Stimulated activated CD4-positive, alpha-beta T cell treated with anti-CD3 and anti-CD28 coated beads, Interleukin-12 subunit alpha, Interleukin-12 subunit beta, amount 100 ng/mL, for 48 hours (primary cell): ENCODE data around the gene CDH2.

Experiments
- DNase-seq, 3 donors: peaks; one replicate each; pipeline ENCODE4 v3.0.0-alpha.2; 2020; ENCODE audit warnings: low read depth in 2 of 3, low spot score in 1 of 3

CDH2 gene

GRCh38 chr18:28127763-28128658 lies 48.9 kb downstream of the CDH2 start:
- DNase-seq: no peak

GRCh38 chr18:28127228-28127627 lies 49.7 kb downstream of the CDH2 start:
- DNase-seq: no peak

- DNase-seq: no peak
Measured at GRCh38 chr18:28126768-28127167, 50.2 kb downstream of the CDH2 start.

DNA sequence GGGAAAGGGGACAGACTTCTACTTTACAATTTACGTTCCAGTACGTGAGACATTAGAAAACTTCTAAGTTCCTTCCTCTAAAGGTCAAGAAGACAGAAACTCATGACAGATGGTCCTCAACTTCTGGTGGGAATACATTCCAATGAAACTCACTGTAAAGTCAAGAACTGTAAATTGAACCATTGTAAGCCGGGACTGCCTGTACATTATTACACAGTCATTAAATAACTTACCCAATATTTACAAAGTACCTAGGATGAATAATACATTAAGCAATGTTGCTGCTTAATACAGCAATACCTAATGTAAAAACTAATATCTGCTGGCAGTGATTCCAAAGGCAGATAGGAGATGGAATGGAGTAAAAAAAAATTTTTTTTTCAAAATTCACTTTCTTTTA lies 51.9 kb downstream of the CDH2 start:
- DNase-seq: no peak

DNA sequence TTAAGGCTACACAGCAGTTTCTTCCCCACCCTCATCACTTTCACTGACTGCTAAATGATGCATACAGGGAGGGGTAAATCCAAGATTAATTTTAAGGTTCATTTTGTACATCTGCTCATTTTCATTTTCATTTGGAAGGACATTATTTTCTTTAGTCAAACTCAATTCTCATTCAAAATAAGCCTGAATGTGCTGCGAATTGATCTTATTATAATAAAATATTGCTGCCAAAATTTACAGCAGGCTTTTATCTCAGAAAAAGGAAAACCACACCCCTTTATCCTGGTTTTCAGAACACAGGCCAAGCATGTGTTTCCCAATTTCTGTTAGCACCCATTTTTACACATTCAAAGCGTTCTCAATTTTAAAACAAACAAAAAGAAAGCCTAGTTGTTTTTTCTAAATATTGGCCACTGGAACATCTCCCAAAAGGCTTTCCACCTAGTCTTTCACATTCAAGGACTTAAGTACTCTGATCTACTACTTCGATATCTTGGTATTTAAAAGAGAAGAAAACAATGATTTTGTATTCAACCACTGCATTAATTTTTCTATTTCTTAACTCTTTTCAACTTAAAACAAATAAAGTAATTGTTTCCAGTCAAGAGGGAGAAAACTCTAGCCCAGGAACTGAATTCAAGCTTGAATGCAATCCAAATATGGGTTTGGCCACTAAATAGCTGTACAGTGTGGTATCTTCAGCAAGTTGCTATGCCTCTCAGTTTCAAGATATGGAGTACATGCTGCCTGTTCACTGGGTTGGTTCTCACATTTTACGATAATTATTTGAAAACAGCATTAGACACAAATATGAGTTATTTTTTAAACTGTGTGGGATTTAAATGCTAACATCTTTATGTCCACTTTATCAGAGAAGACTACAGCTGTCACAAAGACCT lies 52.5 kb downstream of the CDH2 start:
- DNase-seq: no peak

DNA sequence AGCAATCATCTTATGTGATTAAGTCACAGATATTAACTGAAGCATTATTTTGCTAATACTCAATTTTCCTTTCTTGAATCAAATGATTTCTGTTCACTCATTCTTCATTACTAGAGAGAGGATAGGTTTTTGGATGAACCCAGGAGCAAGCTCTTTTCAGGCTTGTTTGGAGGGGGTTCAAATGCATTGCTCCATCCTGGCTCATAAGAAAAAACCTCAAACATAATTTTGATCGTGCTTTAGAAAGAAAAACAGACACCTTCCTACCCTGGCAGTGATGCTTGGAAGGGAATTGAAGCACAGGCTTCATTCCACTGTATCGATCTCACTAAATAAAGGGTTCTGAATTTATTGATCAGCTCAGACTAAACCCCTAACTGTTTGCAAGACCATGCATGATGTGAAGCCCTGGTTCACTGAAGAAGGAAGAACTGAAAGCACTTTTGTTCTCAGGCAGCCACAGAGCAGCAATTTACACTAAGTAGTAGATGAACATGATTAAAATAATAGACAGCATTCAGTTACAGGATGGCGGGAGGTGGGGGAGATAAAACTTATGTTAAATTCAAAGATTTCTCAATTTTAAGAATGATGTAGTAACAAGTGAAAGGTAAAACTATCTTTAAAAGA lies 53.4 kb downstream of the CDH2 start:
- no peak for DNase-seq

DNA sequence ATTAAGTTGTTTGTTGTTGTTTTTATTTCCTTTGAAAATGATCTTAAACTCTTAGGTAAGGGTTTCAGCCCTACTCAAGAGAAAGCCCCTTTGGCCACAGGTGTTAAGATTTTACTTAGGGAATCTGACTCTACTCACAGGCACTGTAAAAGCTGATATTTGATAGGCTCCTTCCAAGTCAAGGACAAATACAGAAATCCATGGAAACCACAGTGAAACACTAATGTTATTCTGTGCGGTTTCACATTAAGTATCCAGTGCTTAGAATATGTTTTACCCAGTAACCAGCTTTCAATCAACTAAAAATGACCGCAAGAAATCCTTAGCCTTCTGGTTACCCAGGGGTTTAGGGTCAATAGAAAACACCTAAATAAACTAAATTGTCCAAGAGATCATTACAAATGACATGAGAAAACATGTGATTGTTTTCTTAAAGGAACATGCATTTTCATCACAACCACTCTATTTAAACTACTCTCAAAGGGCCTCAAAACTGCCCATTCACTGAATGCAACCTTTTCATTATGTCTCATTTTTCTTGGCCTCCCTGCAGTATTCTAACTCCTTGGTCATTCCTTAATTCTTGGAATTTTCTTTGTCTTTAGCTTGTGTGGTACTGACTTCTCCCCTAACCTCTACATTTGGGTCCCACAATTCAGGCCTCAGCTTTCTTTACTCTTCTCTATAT lies 56.0 kb downstream of the CDH2 start:
- no peak for DNase-seq

- DNase-seq: no peak
Measured at GRCh38 chr18:28116461-28116860, 60.5 kb downstream of the CDH2 start.

DNA sequence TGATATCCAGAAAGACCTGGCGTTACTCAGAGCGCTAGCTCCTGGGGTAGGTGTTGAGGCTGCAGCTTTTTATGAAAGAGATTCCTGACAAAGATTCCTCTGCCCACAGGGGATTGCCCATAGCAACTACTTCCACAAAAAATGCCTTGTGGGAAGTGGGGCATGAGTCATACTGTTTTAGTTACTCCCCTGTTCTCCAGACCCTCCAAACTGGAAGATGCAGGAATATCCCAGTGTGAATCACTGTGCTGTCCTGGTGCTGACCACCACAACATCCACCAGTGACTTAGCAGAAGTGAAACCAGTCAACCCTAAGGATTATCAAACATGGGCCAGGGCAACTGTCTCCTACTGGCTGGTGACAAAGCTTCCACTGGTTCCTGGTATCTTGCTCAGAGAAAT lies 61.8 kb downstream of the CDH2 start:
- no peak for DNase-seq

GRCh38 chr18:28114472-28114871 lies 62.5 kb downstream of the CDH2 start:
- DNase-seq: no peak

DNA sequence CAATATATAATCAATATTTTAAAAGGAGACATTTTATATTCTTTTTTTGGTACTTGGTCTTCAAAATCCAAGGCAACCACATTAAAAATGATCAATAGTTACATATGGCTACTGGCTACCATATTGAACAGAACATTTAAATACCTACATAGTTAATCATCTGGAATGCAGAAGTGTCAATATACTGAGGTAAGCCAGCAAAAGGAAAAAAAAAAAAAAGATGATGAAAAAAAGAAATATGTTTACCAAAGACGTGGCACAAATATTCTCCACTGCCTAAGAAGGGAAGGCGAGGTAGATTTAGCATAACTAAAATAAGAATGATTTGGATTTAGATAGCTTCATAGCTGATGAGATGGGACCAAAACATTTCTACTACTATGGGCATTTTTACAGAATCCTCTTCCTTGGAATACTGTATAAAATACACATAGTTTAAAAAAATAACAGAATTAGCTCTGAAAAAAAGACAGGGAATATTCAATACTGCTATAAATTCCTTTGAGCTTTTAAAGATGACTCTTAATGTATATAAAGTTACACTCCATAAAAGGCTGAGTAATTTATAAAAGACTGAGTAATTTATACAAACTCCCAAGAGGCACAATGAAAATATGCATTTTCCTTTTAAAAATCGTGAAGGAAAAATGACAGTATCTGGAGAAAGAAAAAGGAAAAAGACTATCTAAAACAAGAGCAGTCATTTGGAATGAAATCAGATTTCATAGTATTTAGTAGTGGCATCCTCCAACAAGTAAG lies 63.5 kb downstream of the CDH2 start:
- no peak for DNase-seq

- no peak for DNase-seq
Measured at GRCh38 chr18:28112056-28112470, 64.9 kb downstream of the CDH2 start.

- DNase-seq: no peak
Measured at GRCh38 chr18:28110924-28111323, 66.0 kb downstream of the CDH2 start.

DNA sequence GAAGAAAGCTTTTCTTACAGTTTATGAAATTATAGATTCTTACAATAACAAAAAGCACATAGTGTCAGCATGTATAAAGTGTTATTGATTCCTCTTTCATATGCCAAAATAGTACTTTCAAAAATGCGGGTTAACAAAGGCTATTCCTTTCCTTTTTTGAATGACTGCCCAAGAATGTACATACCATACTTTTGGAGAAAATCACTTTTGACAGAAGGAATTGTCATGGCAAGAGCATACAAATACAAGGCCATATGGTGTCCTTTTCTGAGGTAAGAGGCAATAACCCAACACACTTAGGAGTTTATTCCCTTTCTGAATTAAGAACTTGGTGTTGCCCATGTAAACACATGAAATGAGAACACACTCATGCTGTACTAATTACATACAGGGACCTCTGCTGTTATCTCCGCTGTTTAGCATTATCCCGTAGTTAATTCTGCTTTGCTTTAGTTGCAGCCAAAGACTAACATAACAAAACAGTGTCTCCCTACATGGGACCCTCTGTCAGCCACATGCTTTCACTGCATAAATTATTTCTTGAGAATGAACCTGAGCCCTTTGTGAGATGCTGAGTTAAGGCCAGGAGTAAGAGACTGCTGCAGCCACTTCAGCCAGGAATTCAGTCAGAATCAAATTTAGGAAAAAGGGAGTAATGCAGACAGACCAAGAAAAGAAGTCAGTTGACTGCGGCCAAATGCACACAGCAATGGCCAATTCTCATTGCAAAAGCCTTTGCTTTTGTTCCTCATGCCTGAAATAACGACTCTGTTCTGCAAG lies 67.0 kb downstream of the CDH2 start:
- DNase-seq: no peak

DNA sequence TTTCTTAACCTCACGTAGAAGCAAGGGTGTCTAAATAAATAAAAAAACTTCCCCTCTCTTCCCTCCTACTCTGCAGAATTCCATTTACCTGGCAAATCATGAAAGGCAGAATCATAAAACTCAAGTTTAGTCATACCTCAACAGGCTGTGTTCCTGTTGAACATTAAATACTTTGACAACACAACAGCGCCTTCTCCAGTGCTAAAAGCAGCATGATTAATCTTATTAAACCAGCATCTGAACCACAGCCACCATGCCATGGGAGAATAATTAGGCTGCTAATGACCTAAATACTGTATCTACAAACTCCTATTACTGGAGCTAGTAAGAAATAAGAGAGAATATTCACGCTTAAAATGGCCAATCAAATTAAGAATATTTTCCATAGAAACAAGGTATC lies 68.1 kb downstream of the CDH2 start:
- no peak for DNase-seq

DNA sequence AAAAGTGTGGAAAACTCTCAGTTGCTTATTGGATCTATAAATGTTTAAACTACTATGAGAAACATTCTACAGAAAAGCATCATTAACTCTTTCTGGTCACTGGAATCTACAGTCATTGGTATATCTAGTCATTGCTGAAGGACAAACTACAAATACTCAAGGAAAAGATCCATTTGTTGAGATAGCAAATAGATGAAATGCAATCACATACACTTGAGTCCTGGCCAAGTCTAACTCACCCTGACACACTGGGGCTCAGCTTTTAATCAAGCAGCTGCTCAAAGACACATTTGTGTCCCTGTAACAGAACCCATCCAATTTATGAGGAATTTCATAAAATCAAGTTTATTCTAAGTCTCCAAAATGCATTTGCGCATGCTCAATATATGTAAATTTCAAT lies 68.7 kb downstream of the CDH2 start:
- no peak for DNase-seq

- DNase-seq: no peak
Measured at GRCh38 chr18:28099237-28099636, 77.7 kb downstream of the CDH2 start.

GRCh38 chr18:28095631-28096030 lies 81.3 kb downstream of the CDH2 start:
- no peak for DNase-seq

- DNase-seq: no peak
Measured at GRCh38 chr18:28095041-28095440, 81.9 kb downstream of the CDH2 start.

DNA sequence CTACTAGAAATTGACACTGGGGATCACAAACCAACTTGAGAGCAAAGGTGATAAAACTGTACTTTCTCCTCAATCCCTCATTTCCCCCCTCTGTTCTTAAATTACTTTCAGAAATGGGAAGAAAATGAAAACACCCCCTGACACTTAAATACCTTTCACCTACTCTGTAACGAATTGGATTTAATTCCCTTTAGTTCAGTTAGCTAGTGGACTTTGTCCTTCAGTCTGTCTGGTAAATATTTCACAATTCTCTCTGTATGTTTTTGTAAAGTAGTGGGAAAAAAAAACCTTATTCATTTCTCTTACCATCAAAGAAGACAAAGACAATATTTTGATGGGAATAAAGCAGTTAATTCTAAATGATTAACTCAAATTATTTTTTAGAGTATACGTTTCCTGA lies 85.7 kb downstream of the CDH2 start:
- DNase-seq: no peak
